HCT116 (cell line): ENCODE measurements around the gene NAA15. TPM values are rescaled to one million over a fixed set of nuclear protein-coding genes. Genes with fewer than 3 reads are reported as not detected.

Experiments used
- ATAC-seq: fragments of 200-7000 bp; cut with Tn5 transposase; 2 replicates; pipeline ENCODE4 v1.9.1; 2020; ENCODE audit warnings: mild to moderate bottlenecking, moderate library complexity
- BruUV-seq: library from RNA; stranded (reverse); fragments of 400-500 nt; replicated peaks from 2 replicates; lab custom pipeline; 2021; lab: Mats Ljungman, UMichigan
- CTCF ChIA-PET: fragments of 300-600 bp; sonication (Branson Sonifier 250); formaldehyde crosslinking; loops from one replicate; lab custom pipeline; 2021; ENCODE audit warnings: antibody characterized with exemption; lab: Charles Lee
- POLR2A ChIA-PET: fragments of 300-600, 350-600 bp; sonication (Branson Sonifier 250); formaldehyde crosslinking; loops from one replicate; lab custom pipeline; 2021; ENCODE audit warnings: antibody characterized with exemption; lab: Charles Lee
- RAD21 ChIA-PET, 2 experiments: fragments of 300-600 bp; sonication (Branson Sonifier 250); formaldehyde crosslinking; loops; one replicate each; lab custom pipeline; 2023; ENCODE audit warnings: low total read pairs in 2 of 2; ENCODE audit not compliant: uncharacterized antibody in 2 of 2, unreplicated experiment in 2 of 2, low non-redundant PET in 1 of 2; lab: Charles Lee
- DNase-seq: peaks from one replicate; pipeline ENCODE4 v3.0.0-alpha.2; 2010; ENCODE audit warnings: low read depth, low spot score
- H2AFZ ChIP-seq: fragments of 200-600 bp; shearing (Covaris generic), sonication (generic); 2 replicates; pipeline ENCODE4 v1.6.1; 2017; ENCODE audit warnings: low read depth, mixed run types, mixed read lengths, antibody characterized with exemption, low read length; ENCODE audit not compliant: poor library complexity, severe bottlenecking
- H3K27ac ChIP-seq: 2 replicates; pipeline ENCODE4 v1.5.1; 2012; ENCODE audit warnings: low read depth, low read length
- H3K27me3 ChIP-seq: fragments of 200-600 bp; sonication (generic); 2 replicates; pipeline ENCODE4 v1.6.1; 2016; ENCODE audit warnings: mixed run types, low read length, mixed read lengths; ENCODE audit not compliant: insufficient read depth
- H3K36me3 ChIP-seq, 2 experiments: fragments of 200-500 bp in 1 of 2; fragments of 200-600 bp in 1 of 2; sonication (Bioruptor generic) in 1 of 2; sonication (generic) in 1 of 2; 2 replicates each; pipeline versions ENCODE4 v1.5.1 to v1.6.1; 2014 to 2016; ENCODE audit warnings: low read length in 2 of 2, inconsistent platforms in 1 of 2, mixed read lengths in 1 of 2, mixed run types in 1 of 2; ENCODE audit not compliant: insufficient read depth in 2 of 2, control insufficient read depth in 1 of 2
- H3K4me1 ChIP-seq, 2 experiments: fragments of 200-600 bp in 1 of 2; sonication (generic) in 1 of 2; 2 replicates each; pipeline versions ENCODE4 v1.5.1 to v1.6.1; 2012 to 2017; ENCODE audit warnings: low read length in 2 of 2, inconsistent platforms in 1 of 2, mild to moderate bottlenecking in 1 of 2, mixed read lengths in 1 of 2, mixed run types in 1 of 2, moderate library complexity in 1 of 2; ENCODE audit not compliant: insufficient read depth in 2 of 2, control insufficient read depth in 1 of 2
- H3K4me2 ChIP-seq: fragments of 200-600 bp; sonication (generic); 2 replicates; pipeline ENCODE4 v1.6.1; 2017; ENCODE audit warnings: mixed run types, low read length, mixed read lengths
- H3K4me3 ChIP-seq, 2 experiments: fragments of 200-600 bp in 1 of 2; sonication (generic) in 1 of 2; replicated peaks in 1 of 2; 2 replicates each; pipeline ENCODE4 v1.5.1; 2011 to 2016; ENCODE audit warnings: low read length in 2 of 2, control low read depth in 1 of 2, low read depth in 1 of 2, mild to moderate bottlenecking in 1 of 2, mixed read lengths in 1 of 2, mixed run types in 1 of 2
- H3K79me2 ChIP-seq: fragments of 200-600 bp; sonication (generic); 2 replicates; pipeline ENCODE4 v1.6.1; 2017; ENCODE audit warnings: mild to moderate bottlenecking, mixed run types, low read length, moderate library complexity, mixed read lengths; ENCODE audit not compliant: insufficient read depth
- H3K9ac ChIP-seq: fragments of 200-600 bp; sonication (generic); 2 replicates; pipeline ENCODE4 v1.6.1; 2016; ENCODE audit warnings: low read length, mixed read lengths
- H3K9me2 ChIP-seq: fragments of 200-600 bp; sonication (generic), shearing (Covaris generic); 2 replicates; pipeline ENCODE4 v1.6.1; 2017; ENCODE audit warnings: mixed run types, mild to moderate bottlenecking, moderate library complexity; ENCODE audit not compliant: insufficient read depth
- H3K9me3 ChIP-seq, 2 experiments: fragments of 200-500 bp in 1 of 2; fragments of 200-600 bp in 1 of 2; sonication (Bioruptor generic) in 1 of 2; sonication (generic) in 1 of 2; 2 replicates each; pipeline ENCODE4 v1.6.1; 2014 to 2017; ENCODE audit warnings: low read length in 2 of 2, mixed read lengths in 2 of 2, inconsistent platforms in 1 of 2, low read depth in 1 of 2, mild to moderate bottlenecking in 1 of 2, mixed run types in 1 of 2, moderate library complexity in 1 of 2; ENCODE audit not compliant: control insufficient read depth in 1 of 2, insufficient read depth in 1 of 2
- H4K20me1 ChIP-seq: fragments of 200-600 bp; sonication (generic), shearing (Covaris generic); 2 replicates; pipeline ENCODE4 v1.6.1; 2017; ENCODE audit warnings: mixed run types, mild to moderate bottlenecking, moderate library complexity; ENCODE audit not compliant: insufficient read depth
- CBX3 ChIP-seq: IDR thresholded peaks from 2 replicates; pipeline ENCODE4 v1.6.1; 2012; ENCODE audit warnings: low read depth
- CEBPB ChIP-seq: IDR thresholded peaks from 2 replicates; pipeline ENCODE4 v1.6.1; 2012; ENCODE audit warnings: low read depth
- CTCF ChIP-seq, 3 experiments: fragments of 200-600 bp in 1 of 3; sonication (generic) in 1 of 3; IDR thresholded peaks in 2 of 3; conservative IDR thresholded peaks in 1 of 3; 2 replicates each; pipeline ENCODE4 v1.5.1; 2012 to 2017; ENCODE audit warnings: low read depth in 2 of 3, low read length in 2 of 3, antibody characterized with exemption in 1 of 3, borderline replicate concordance in 1 of 3, control low read depth in 1 of 3, mild to moderate bottlenecking in 1 of 3, mixed read lengths in 1 of 3, mixed run types in 1 of 3, moderate library complexity in 1 of 3; ENCODE audit not compliant: insufficient read depth in 1 of 3
- EGR1 ChIP-seq: IDR thresholded peaks from 2 replicates; pipeline ENCODE4 v1.6.1; 2012; ENCODE audit warnings: low read depth
- ELF1 ChIP-seq: IDR thresholded peaks from 2 replicates; pipeline ENCODE4 v1.6.1; 2012; ENCODE audit warnings: low read depth, borderline replicate concordance
- EZH2 ChIP-seq: fragments of 200-600 bp; sonication (generic); IDR thresholded peaks from 2 replicates; pipeline ENCODE4 v1.6.1; 2017; ENCODE audit warnings: antibody characterized with exemption, mixed run types
- EZH2phosphoT487 ChIP-seq: fragments of 200-600 bp; IDR thresholded peaks from 2 replicates; pipeline ENCODE4 v1.6.1; 2018; ENCODE audit warnings: antibody characterized with exemption, borderline replicate concordance
- FOSL1 ChIP-seq: IDR thresholded peaks from 2 replicates; pipeline ENCODE4 v1.6.1; 2012; ENCODE audit warnings: low read depth
- JUND ChIP-seq: IDR thresholded peaks from 2 replicates; pipeline ENCODE4 v1.6.1; 2012
- MAX ChIP-seq: IDR thresholded peaks from 2 replicates; pipeline ENCODE4 v1.6.1; 2012
- POLR2A ChIP-seq: IDR thresholded peaks from 2 replicates; pipeline ENCODE4 v1.7.0; 2011; ENCODE audit warnings: borderline replicate concordance; ENCODE audit not compliant: insufficient read depth, insufficient read length; ENCODE audit errors: extremely low read depth
- POLR2AphosphoS5 ChIP-seq: IDR thresholded peaks from 2 replicates; pipeline ENCODE4 v1.6.1; 2011; ENCODE audit warnings: mild to moderate bottlenecking, low read depth, low read length, moderate library complexity
- RAD21 ChIP-seq: IDR thresholded peaks from 2 replicates; pipeline ENCODE4 v1.6.1; 2012; ENCODE audit warnings: low read depth, mild to moderate bottlenecking
- SP1 ChIP-seq: IDR thresholded peaks from 2 replicates; pipeline ENCODE4 v1.6.1; 2012; ENCODE audit warnings: low read depth
- SRF ChIP-seq: IDR thresholded peaks from 2 replicates; pipeline ENCODE4 v1.6.1; 2012; ENCODE audit warnings: low read depth
- TCF7L2 ChIP-seq: IDR thresholded peaks from 2 replicates; pipeline ENCODE4 v1.7.0; 2011; ENCODE audit warnings: borderline replicate concordance, inconsistent platforms; ENCODE audit not compliant: insufficient read depth, insufficient read length; ENCODE audit errors: extremely low read depth
- YY1 ChIP-seq: IDR thresholded peaks from 2 replicates; pipeline ENCODE4 v1.6.1; 2011; ENCODE audit warnings: low read length, low read depth, moderate library complexity, mild to moderate bottlenecking; ENCODE audit not compliant: insufficient replicate concordance; ENCODE audit errors: extremely low read depth
- ZFX ChIP-seq: fragments of 450-650 bp; IDR thresholded peaks from 2 replicates; pipeline ENCODE4 v1.6.1; 2017
- intact Hi-C: fragments of 100-400 bp; cut with micrococcal nuclease; formaldehyde crosslinking; loops from 2 replicates; pipeline ENCODE4 v1.10.0; 2022
- total RNA-seq: library from RNA; stranded (reverse); gene quantifications from one replicate; pipeline ENCODE4 v1.2.1, GENCODE V29; 2021; ENCODE audit not compliant: unreplicated experiment
- TF ChIP-seq, protein P1 (sequence below): IDR thresholded peaks from 2 replicates; pipeline ENCODE4 v1.6.1; 2011; ENCODE audit warnings: mild to moderate bottlenecking, low read length, moderate library complexity; ENCODE audit not compliant: insufficient replicate concordance; ENCODE audit errors: extremely low read depth
- TF ChIP-seq, protein P2 (sequence below): IDR thresholded peaks from 2 replicates; pipeline ENCODE4 v1.6.1; 2012

Gene NAA15
- total RNA-seq, 1 experiment from 2014 or later: 79.7 TPM

GRCh38 chr4:139256349-139256748 lies 45.0 kb upstream of the NAA15 start:
- CTCF ChIA-PET: no interaction called here
- no peaks in the 10 kb centered on the region for H3K9me2 ChIP-seq
- POLR2A ChIA-PET: no interaction called here
- TF ChIP-seq JUND (no peak), CTCF (IDR thresholded peaks at IDR 0.05 in 2 of 3, conservative IDR thresholded peaks at IDR 0.05 in 1 of 3; ENCODE audit: borderline replicate concordance in 1 of 3, insufficient read depth in 1 of 3, low read depth in 2 of 3, low read length in 2 of 3) (no peak), FOSL1 (no peak), MAX (no peak), EZH2 (no peak), ZFX (no peak), RAD21 (no peak), TCF7L2 (no peak), YY1 (no peak), CBX3 (no peak), SP1 (no peak), SRF (no peak), ELF1 (no peak), POLR2A (no peak), CEBPB (no peak), EGR1 (no peak), POLR2AphosphoS5 (no peak), EZH2phosphoT487 (no peak)
- TF ChIP-seq, protein P1, sequence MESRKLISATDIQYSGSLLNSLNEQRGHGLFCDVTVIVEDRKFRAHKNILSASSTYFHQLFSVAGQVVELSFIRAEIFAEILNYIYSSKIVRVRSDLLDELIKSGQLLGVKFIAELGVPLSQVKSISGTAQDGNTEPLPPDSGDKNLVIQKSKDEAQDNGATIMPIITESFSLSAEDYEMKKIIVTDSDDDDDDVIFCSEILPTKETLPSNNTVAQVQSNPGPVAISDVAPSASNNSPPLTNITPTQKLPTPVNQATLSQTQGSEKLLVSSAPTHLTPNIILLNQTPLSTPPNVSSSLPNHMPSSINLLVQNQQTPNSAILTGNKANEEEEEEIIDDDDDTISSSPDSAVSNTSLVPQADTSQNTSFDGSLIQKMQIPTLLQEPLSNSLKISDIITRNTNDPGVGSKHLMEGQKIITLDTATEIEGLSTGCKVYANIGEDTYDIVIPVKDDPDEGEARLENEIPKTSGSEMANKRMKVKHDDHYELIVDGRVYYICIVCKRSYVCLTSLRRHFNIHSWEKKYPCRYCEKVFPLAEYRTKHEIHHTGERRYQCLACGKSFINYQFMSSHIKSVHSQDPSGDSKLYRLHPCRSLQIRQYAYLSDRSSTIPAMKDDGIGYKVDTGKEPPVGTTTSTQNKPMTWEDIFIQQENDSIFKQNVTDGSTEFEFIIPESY: no peak
- TF ChIP-seq, protein P2, sequence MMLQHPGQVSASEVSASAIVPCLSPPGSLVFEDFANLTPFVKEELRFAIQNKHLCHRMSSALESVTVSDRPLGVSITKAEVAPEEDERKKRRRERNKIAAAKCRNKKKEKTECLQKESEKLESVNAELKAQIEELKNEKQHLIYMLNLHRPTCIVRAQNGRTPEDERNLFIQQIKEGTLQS: no peak
- H3K4me2 ChIP-seq: no peak overlapping the region
- H3K4me3 ChIP-seq: no peak overlapping the region
- H3K4me1 ChIP-seq: no peaks in the 10 kb centered on the region
- H3K9ac ChIP-seq: no peak overlapping the region
- H3K27ac ChIP-seq: no peak overlapping the region
- no peaks in the 10 kb centered on the region for H3K79me2 ChIP-seq
- BruUV-seq: no TSS peak
- H2AFZ ChIP-seq: no peak overlapping the region
- intact Hi-C loops: no loop called here
- H3K36me3 ChIP-seq: no peaks in the 10 kb centered on the region
- H4K20me1 ChIP-seq: no peaks in the 10 kb centered on the region
- no peaks in the 10 kb centered on the region for H3K9me3 ChIP-seq
- DNase-seq: no peak
- no peak for ATAC-seq
- no peaks in the 10 kb centered on the region for H3K27me3 ChIP-seq
- RAD21 ChIA-PET: no interaction called here
